NCI-H2081 treated with DMSO at 0.1 percent for 48 hours (cell line): Measurements from ENCODE around the gene SIX2.

ENCODE experiments used
- DNase-seq: peaks from one replicate; lab custom pipeline; 2025; lab: John Stamatoyannopoulos, UW

Gene SIX2

GRCh38 chr2:45000921-45001868 is 8.1 kb downstream of the SIX2 start:
- DNase-seq = no peak

- no peak for DNase-seq
Observed at GRCh38 chr2:45000341-45000901, 8.8 kb downstream of the SIX2 start.

- DNase-seq = no peak
Observed at GRCh38 chr2:44999540-44999939, 9.7 kb downstream of the SIX2 start.

- no peak for DNase-seq
Observed at GRCh38 chr2:44997963-44998362, 11.3 kb downstream of the SIX2 start.

GRCh38 chr2:44996356-44996755 is 12.9 kb downstream of the SIX2 start:
- no peak for DNase-seq

- DNase-seq = no peak
Observed at GRCh38 chr2:44994377-44994776, 14.9 kb downstream of the SIX2 start.

GRCh38 chr2:44989176-44989575 is 20.1 kb downstream of the SIX2 start:
- DNase-seq = no peak

GRCh38 chr2:44983836-44984604 is 25.2 kb downstream of the SIX2 start:
- no peak for DNase-seq

- DNase-seq = peak; percentile 21
Observed at GRCh38 chr2:44981714-44982108, 27.5 kb downstream of the SIX2 start.

GRCh38 chr2:44980751-44981713 is 28.2 kb downstream of the SIX2 start:
- DNase-seq = no peak

- no peak for DNase-seq
Observed at GRCh38 chr2:44979581-44979980, 29.7 kb downstream of the SIX2 start.

GRCh38 chr2:44975571-44976450 is 33.4 kb downstream of the SIX2 start:
- DNase-seq = no peak

GRCh38 chr2:44974064-44974715 is 35.1 kb downstream of the SIX2 start:
- peak; percentile 71 for DNase-seq

GRCh38 chr2:44972771-44973535 is 36.3 kb downstream of the SIX2 start:
- DNase-seq = no peak

GRCh38 chr2:44970846-44971450 is 38.3 kb downstream of the SIX2 start:
- DNase-seq = no peak

GRCh38 chr2:44969936-44970335 is 39.3 kb downstream of the SIX2 start:
- DNase-seq = no peak

- DNase-seq = no peak
Observed at GRCh38 chr2:44967727-44968432, 41.4 kb downstream of the SIX2 start.

- DNase-seq = no peak
Observed at GRCh38 chr2:44967056-44967455, 42.2 kb downstream of the SIX2 start.
